Measurements from ENCODE around the gene OR9I1. TPM values are rescaled to one million over a fixed set of nuclear protein-coding genes. Genes with fewer than 3 reads are reported as not detected.

The OR9I1 gene
- total and polyA plus RNA-seq, 2 of the 13 experiments (the other 11 are each of a cell fraction or from before 2014, with no cell fraction given) = not detected

DNA sequence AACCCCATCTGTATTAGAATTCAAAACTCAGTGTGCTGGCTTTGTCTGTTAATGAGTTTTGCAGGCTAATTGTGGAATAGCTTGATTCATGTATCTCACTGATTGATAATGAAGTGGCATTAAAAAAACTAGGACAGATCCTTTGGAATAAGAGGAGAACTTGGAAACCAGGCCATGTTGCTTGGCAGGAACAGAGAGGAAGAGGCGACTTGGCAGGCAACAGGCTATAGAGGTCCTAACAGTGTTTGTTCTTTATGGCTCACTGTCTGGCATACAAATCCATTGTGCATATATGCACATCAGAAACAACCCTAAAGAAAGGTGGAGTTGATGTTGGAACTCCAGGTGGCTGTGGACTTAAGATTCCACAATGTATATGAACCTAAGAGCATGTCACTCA is 17.4 kb upstream of the OR9I1 start (continued):
- TF ChIP-seq, protein P1, sequence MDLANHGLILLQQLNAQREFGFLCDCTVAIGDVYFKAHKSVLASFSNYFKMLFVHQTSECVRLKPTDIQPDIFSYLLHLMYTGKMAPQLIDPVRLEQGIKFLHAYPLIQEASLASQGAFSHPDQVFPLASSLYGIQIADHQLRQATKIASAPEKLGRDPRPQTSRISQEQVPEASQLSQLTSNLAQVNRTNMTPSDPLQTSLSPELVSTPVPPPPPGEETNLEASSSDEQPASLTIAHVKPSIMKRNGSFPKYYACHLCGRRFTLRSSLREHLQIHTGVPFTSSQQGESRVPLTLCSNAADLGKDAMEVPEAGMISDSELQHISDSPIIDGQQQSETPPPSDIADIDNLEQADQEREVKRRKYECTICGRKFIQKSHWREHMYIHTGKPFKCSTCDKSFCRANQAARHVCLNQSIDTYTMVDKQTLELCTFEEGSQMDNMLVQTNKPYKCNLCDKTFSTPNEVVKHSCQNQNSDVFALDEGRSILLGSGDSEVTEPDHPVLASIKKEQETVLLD (CRISPR knock-in tag; IDR thresholded peaks at IDR 0.05; ENCODE audit: low read depth) = no peak
- TF ChIP-seq, protein P2, sequence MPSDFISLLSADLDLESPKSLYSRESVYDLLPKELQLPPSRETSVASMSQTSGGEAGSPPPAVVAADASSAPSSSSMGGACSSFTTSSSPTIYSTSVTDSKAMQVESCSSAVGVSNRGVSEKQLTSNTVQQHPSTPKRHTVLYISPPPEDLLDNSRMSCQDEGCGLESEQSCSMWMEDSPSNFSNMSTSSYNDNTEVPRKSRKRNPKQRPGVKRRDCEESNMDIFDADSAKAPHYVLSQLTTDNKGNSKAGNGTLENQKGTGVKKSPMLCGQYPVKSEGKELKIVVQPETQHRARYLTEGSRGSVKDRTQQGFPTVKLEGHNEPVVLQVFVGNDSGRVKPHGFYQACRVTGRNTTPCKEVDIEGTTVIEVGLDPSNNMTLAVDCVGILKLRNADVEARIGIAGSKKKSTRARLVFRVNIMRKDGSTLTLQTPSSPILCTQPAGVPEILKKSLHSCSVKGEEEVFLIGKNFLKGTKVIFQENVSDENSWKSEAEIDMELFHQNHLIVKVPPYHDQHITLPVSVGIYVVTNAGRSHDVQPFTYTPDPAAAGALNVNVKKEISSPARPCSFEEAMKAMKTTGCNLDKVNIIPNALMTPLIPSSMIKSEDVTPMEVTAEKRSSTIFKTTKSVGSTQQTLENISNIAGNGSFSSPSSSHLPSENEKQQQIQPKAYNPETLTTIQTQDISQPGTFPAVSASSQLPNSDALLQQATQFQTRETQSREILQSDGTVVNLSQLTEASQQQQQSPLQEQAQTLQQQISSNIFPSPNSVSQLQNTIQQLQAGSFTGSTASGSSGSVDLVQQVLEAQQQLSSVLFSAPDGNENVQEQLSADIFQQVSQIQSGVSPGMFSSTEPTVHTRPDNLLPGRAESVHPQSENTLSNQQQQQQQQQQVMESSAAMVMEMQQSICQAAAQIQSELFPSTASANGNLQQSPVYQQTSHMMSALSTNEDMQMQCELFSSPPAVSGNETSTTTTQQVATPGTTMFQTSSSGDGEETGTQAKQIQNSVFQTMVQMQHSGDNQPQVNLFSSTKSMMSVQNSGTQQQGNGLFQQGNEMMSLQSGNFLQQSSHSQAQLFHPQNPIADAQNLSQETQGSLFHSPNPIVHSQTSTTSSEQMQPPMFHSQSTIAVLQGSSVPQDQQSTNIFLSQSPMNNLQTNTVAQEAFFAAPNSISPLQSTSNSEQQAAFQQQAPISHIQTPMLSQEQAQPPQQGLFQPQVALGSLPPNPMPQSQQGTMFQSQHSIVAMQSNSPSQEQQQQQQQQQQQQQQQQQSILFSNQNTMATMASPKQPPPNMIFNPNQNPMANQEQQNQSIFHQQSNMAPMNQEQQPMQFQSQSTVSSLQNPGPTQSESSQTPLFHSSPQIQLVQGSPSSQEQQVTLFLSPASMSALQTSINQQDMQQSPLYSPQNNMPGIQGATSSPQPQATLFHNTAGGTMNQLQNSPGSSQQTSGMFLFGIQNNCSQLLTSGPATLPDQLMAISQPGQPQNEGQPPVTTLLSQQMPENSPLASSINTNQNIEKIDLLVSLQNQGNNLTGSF (CRISPR knock-in tag; IDR thresholded peaks at IDR 0.05) = no peak
- TF ChIP-seq ZBTB8A (CRISPR knock-in tag; IDR thresholded peaks at IDR 0.05; ENCODE audit: borderline replicate concordance, low read depth) (no peak), SOX6 (IDR thresholded peaks at IDR 0.05) (no peak), SOX6 (CRISPR knock-in tag; IDR thresholded peaks at IDR 0.05) (no peak)
- TF ChIP-seq, protein P3, sequence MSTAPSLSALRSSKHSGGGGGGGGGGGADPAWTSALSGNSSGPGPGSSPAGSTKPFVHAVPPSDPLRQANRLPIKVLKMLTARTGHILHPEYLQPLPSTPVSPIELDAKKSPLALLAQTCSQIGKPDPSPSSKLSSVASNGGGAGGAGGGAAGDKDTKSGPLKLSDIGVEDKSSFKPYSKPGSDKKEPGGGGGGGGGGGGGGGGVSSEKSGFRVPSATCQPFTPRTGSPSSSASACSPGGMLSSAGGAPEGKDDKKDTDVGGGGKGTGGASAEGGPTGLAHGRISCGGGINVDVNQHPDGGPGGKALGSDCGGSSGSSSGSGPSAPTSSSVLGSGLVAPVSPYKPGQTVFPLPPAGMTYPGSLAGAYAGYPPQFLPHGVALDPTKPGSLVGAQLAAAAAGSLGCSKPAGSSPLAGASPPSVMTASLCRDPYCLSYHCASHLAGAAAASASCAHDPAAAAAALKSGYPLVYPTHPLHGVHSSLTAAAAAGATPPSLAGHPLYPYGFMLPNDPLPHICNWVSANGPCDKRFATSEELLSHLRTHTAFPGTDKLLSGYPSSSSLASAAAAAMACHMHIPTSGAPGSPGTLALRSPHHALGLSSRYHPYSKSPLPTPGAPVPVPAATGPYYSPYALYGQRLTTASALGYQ (CRISPR knock-in tag; IDR thresholded peaks at IDR 0.05) = no peak
